K562 (cell line): ENCODE results near the gene APP. TPM values are rescaled to one million over a fixed set of nuclear protein-coding genes. Genes with fewer than 3 reads are reported as not detected.

Experiments used
- ATAC-seq: fragments of 200-7000 bp; cut with Tn5 transposase; 3 replicates; pipeline ENCODE4 v1.9.1; 2020; ENCODE audit warnings: moderate library complexity
- BruUV-seq: library from RNA; stranded (reverse); fragments of 400-500 nt; replicated peaks from 2 replicates; lab custom pipeline; 2021; lab: Mats Ljungman, UMichigan
- CTCF ChIA-PET: fragments of 300-600 bp; formaldehyde crosslinking; extraction: SDS; loops from one replicate; lab custom pipeline; 2021; ENCODE audit warnings: low intra/inter-chr PET ratio; lab: Yijun Ruan, JAX
- POLR2A ChIA-PET: fragments of 300-600, 350-650 bp; sonication (Branson Sonifier 250); formaldehyde crosslinking; extraction: SDS; loops from one replicate; lab custom pipeline; 2021; ENCODE audit warnings: antibody characterized with exemption, inconsistent platforms; lab: Yijun Ruan, JAX
- DNase-seq, 4 experiments: peaks; one replicate each; pipeline versions ENCODE4 v3.0.0 to v3.0.0-alpha.2; 2011 to 2018; ENCODE audit warnings: low spot score in 3 of 4, mixed read lengths in 3 of 4; ENCODE audit errors: extremely low read depth in 1 of 4
- FAIRE-seq: peaks from 2 replicates; lab custom pipeline; 2011; peaks lifted over from hg19 to GRCh38; lab: Jason Lieb, UNC
- H2AFZ ChIP-seq: 2 replicates; pipeline ENCODE4 v1.6.0; 2011; ENCODE audit warnings: low read depth, low read length, control low read depth, inconsistent platforms
- H3K27ac ChIP-seq: fragments of 200-600 bp; 3 replicates; pipeline ENCODE4 v1.8.0; 2011; ENCODE audit warnings: low read depth, mild to moderate bottlenecking, control low read depth, inconsistent platforms, low read length, moderate library complexity, mixed read lengths; ENCODE audit errors: extremely low read depth
- H3K27me3 ChIP-seq, 2 experiments: fragments of 300-600 bp in 1 of 2; 2 replicates in 1 of 2; 3 replicates in 1 of 2; pipeline versions ENCODE4 v1.6.0 to v1.8.0; 2011; ENCODE audit warnings: inconsistent platforms in 2 of 2, low read length in 2 of 2, mild to moderate bottlenecking in 1 of 2, mixed read lengths in 1 of 2, moderate library complexity in 1 of 2; ENCODE audit not compliant: control insufficient read depth in 2 of 2, insufficient read depth in 2 of 2
- H3K36me3 ChIP-seq: fragments of 300-600 bp; 3 replicates; pipeline ENCODE4 v1.8.0; 2011; ENCODE audit warnings: mild to moderate bottlenecking, low read length, inconsistent platforms; ENCODE audit not compliant: control insufficient read depth, insufficient read depth
- H3K4me1 ChIP-seq, 2 experiments: fragments of 200-600 bp in 1 of 2; replicated peaks in 1 of 2; 2 replicates in 1 of 2; 3 replicates in 1 of 2; pipeline versions ENCODE4 v1.5.1 to v1.8.0; 2011; ENCODE audit warnings: inconsistent platforms in 2 of 2, low read length in 2 of 2, mild to moderate bottlenecking in 1 of 2, mixed read lengths in 1 of 2, moderate library complexity in 1 of 2; ENCODE audit not compliant: control insufficient read depth in 2 of 2, insufficient read depth in 2 of 2
- H3K4me2 ChIP-seq: 2 replicates; pipeline ENCODE4 v1.6.1; 2011; ENCODE audit warnings: low read length, control low read depth, inconsistent platforms, mixed read lengths; ENCODE audit not compliant: insufficient read depth
- H3K4me3 ChIP-seq: fragments of 200-600 bp; sonication (generic), shearing (Covaris generic); 2 replicates; pipeline ENCODE4 v1.5.1; 2016; ENCODE audit warnings: control low read depth, inconsistent platforms
- H3K79me2 ChIP-seq: fragments of 200-600 bp; 3 replicates; pipeline ENCODE4 v1.8.0; 2011; ENCODE audit warnings: low read length, inconsistent platforms; ENCODE audit not compliant: control insufficient read depth, insufficient read depth
- H3K9ac ChIP-seq, 2 experiments: 2 replicates each; pipeline versions ENCODE4 v1.6.0 to v1.6.1; 2011; ENCODE audit warnings: low read depth in 2 of 2, low read length in 2 of 2, control low read depth in 1 of 2, inconsistent platforms in 1 of 2, mild to moderate bottlenecking in 1 of 2, mixed read lengths in 1 of 2; ENCODE audit not compliant: insufficient read depth in 1 of 2
- H3K9me1 ChIP-seq: one replicate; pipeline ENCODE4 v1.6.0; 2011; ENCODE audit warnings: inconsistent platforms, mild to moderate bottlenecking, low read length, moderate library complexity; ENCODE audit not compliant: control insufficient read depth, insufficient read depth
- H3K9me3 ChIP-seq: replicated peaks from 2 replicates; pipeline ENCODE4 v1.5.1; 2011; ENCODE audit warnings: low read depth, low read length, inconsistent platforms; ENCODE audit not compliant: control insufficient read depth, insufficient read depth
- H4K20me1 ChIP-seq: replicated peaks from 2 replicates; pipeline ENCODE4 v1.6.1; 2011; ENCODE audit warnings: low read length, inconsistent platforms, mixed read lengths; ENCODE audit not compliant: control insufficient read depth, insufficient read depth
- ARNT ChIP-seq, 2 experiments: fragments of 450-650 bp; IDR thresholded peaks; 2 replicates each; pipeline ENCODE4 v1.6.1; 2016; ENCODE audit warnings: mild to moderate bottlenecking in 1 of 2
- ETV1 ChIP-seq: fragments of 450-650 bp; conservative IDR thresholded peaks from 2 replicates; pipeline ENCODE4 v1.6.1; 2016; ENCODE audit warnings: missing genetic modification characterization, control low read depth, low read depth, missing compliant biosample characterization
- MYC ChIP-seq, 2 experiments: fragments of 250-450 bp in 1 of 2; sonication (Bioruptor Pico) in 1 of 2; IDR thresholded peaks; 2 replicates each; pipeline versions ENCODE4 v1.5.1 to v1.6.1; 2012 to 2021; ENCODE audit warnings: low read depth in 2 of 2, borderline replicate concordance in 1 of 2, improper control_type of control experiment in 1 of 2, low read length in 1 of 2, mild to moderate bottlenecking in 1 of 2, moderate library complexity in 1 of 2
- NCOA2 ChIP-seq, 2 experiments: fragments of 450-650 bp; IDR thresholded peaks; 2 replicates each; pipeline ENCODE4 v1.6.1; 2018; ENCODE audit warnings: mild to moderate bottlenecking in 2 of 2, moderate library complexity in 1 of 2; ENCODE audit not compliant: partially characterized antibody in 2 of 2
- PHF21A ChIP-seq: fragments of 450-650 bp; IDR thresholded peaks from 2 replicates; pipeline ENCODE4 v1.6.1; 2017; ENCODE audit warnings: low read depth, borderline replicate concordance
- SIRT6 ChIP-seq: IDR thresholded peaks from one replicate; pipeline ENCODE4 v1.6.1; 2012; ENCODE audit warnings: low read depth, mild to moderate bottlenecking, control low read depth, inconsistent platforms, low read length, moderate library complexity
- ZNF174 ChIP-seq: fragments of 250-450 bp; sonication (Bioruptor Pico); IDR thresholded peaks from 2 replicates; pipeline ENCODE4 v1.4.0; 2020; ENCODE audit warnings: mild to moderate bottlenecking
- ZNF3 ChIP-seq: fragments of 250-450 bp; sonication (Bioruptor Pico); IDR thresholded peaks from 2 replicates; pipeline ENCODE4 v1.5.0; 2021; ENCODE audit warnings: mild to moderate bottlenecking, moderate library complexity
- ZZZ3 ChIP-seq: fragments of 450-650 bp; IDR thresholded peaks from 2 replicates; pipeline ENCODE4 v1.6.1; 2016; ENCODE audit warnings: antibody characterized with exemption, mild to moderate bottlenecking, moderate library complexity
- WGBS: fragments of 100-300 bp; shearing (Covaris generic); methylation state at CpG from one replicate; pipeline ENCODE4 v1.1.6; 2016; ENCODE audit warnings: low coverage, mixed read lengths; ENCODE audit not compliant: insufficient coverage; ENCODE audit errors: missing lambda C conversion rate; 5-methylcytosine and 5-hydroxymethylcytosine counted together
- in situ Hi-C: fragments of 300-500 bp; cut with MboI; formaldehyde crosslinking; loops from 4 replicates; pipeline ENCODE4 v1.15.0; 2018; ENCODE audit warnings: inconsistent platforms, mixed read lengths
- intact Hi-C: fragments of 100-400 bp; cut with micrococcal nuclease; formaldehyde crosslinking; loops from 2 replicates; pipeline ENCODE4 v1.14.2; 2022
- polyA plus RNA-seq, 8 experiments: library from polyadenylated mRNA; depleted of rRNA in 4 of 8; stranded (reverse) in 5 of 8; unstranded in 3 of 8; fragments of >200 nt; fragmentation: Nextera tagmentation in 2 of 8; fragmentation: Illumina TruSeq in 1 of 8; extraction: Ambion mirVana in 2 of 8; extraction: Trizol in 1 of 8; gene quantifications; 2 replicates each; pipeline versions ENCODE4 v1.2.1 to v1.2.3, GENCODE V29; 2011 to 2014; ENCODE audit warnings: inconsistent platforms in 1 of 8, missing spikeins in 1 of 8
- total RNA-seq, 7 experiments: library from RNA; depleted of rRNA in 6 of 7; stranded (reverse); fragments of >200 nt in 6 of 7; fragmentation: Illumina TruSeq in 2 of 7; extraction: Trizol in 2 of 7; gene quantifications; 2 replicates each; pipeline versions ENCODE4 v1.2.1 to v1.2.3, GENCODE V29; 2011 to 2021; ENCODE audit warnings: low replicate concordance in 1 of 7
- TF ChIP-seq, protein P1 (sequence below): fragments of 250-450 bp; sonication (Bioruptor Pico); IDR thresholded peaks from 2 replicates; pipeline ENCODE4 v1.5.0; 2021; ENCODE audit warnings: mild to moderate bottlenecking, moderate library complexity
- TF ChIP-seq, protein P2 (sequence below): fragments of 250-450 bp; sonication (Bioruptor Pico); IDR thresholded peaks from 2 replicates; pipeline ENCODE4 v1.5.0; 2020; ENCODE audit warnings: mild to moderate bottlenecking

Gene APP
- total and polyA plus RNA-seq, 9 of the 15 experiments (the other 6 are each of a cell fraction or from before 2014, with no cell fraction given): 0.01 to 1.5 (median 0.16) TPM; not detected in 5

DNA sequence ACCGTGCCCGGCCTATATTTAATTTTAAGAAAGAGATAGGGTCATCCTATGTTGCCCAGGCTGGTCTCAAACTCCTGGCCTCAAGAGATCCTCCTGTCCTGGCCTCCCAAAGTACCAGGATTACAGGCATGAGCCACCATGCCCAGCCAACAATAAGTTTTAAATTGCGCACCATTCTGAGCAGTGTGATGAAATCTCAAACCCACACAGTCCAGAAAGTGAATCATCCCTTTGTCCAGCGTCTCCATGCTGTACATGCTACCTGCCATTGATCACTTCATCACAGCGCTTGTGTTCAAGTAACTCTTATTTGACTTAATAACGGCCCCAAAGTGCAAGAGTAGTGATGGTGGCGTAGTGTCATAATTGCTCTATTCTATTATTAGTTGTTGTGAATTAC, 75.4 kb downstream of the APP start:
- TF ChIP-seq, protein P1, sequence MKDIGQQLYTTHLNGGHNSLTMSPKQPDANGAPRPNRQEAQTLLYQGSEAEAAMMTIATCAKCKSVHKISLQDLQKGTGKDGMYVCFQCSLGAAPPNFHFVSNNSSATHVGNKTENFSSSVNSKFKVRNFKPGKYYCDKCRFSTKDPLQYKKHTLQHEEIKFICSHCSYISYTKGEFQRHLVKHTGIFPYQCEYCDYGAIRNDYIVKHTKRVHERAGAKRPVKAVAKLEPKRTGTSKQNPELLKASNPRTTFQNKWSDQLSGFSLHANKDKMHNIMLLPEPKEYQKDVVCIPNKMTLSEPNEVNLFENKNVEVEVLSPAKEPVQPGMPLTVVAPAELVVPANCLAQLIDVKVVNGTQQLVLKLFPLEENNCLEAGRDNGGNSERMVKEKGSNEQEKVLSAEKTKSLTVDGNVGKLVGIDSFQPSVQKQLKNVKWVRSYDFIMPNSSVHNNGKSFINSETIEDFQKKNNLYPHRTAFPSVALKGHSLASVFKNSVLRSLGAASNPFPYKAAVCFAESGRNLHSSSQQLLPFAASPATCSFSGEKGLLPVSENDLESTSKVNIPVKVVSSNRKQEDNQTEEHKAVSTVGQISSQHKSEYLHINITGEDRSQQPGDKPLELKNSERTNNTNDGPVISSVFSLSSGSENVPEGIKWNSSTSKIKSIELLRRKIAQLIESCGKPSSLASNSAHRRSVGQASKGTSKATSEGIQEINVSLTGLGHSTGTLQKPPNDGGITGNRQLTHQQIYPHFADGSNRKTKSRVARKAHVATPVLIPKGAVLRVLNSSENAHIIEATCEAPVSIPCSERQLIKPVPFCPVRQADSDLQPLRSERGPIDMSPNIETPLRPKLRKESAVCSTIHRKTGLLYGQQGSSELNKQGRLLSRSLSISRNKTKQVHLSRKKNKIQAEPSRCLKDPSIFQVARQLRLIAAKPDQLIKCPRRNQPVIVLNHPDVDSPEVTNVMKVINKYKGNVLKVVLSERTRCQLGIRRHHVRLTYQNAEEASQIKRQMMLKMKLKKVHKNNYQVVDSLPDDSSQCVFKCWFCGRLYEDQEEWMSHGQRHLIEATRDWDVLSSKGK: no peak
- TF ChIP-seq ARNT (IDR thresholded peaks at IDR 0.05) (no peak), SIRT6 (no peak), PHF21A (no peak), ZNF174 (CRISPR knock-in tag) (no peak), NCOA2 (IDR thresholded peaks at IDR 0.05; ENCODE audit: partially characterized antibody in 2 of 2) (no peak), ZNF3 (CRISPR knock-in tag) (no peak), MYC (IDR thresholded peaks at IDR 0.05; ENCODE audit: low read depth, low read length) (no peak), MYC (CRISPR knock-in tag; IDR thresholded peaks at IDR 0.05; ENCODE audit: borderline replicate concordance, low read depth) (no peak), ZZZ3 (no peak), ETV1 (tag) (no peak)
- TF ChIP-seq, protein P2, sequence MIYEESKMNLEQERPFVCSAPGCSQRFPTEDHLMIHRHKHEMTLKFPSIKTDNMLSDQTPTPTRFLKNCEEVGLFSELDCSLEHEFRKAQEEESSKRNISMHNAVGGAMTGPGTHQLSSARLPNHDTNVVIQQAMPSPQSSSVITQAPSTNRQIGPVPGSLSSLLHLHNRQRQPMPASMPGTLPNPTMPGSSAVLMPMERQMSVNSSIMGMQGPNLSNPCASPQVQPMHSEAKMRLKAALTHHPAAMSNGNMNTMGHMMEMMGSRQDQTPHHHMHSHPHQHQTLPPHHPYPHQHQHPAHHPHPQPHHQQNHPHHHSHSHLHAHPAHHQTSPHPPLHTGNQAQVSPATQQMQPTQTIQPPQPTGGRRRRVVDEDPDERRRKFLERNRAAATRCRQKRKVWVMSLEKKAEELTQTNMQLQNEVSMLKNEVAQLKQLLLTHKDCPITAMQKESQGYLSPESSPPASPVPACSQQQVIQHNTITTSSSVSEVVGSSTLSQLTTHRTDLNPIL: no peak
- intact Hi-C loops (no loop called here), in situ Hi-C loops (no loop called here)
- H4K20me1 ChIP-seq: no peaks in the 10 kb centered on the region
- H3K79me2 ChIP-seq: no peaks in the 10 kb centered on the region
- FAIRE-seq (no peak), DNase-seq (no peak), ATAC-seq (no peak)
- no peaks in the 10 kb centered on the region for H3K9me3 ChIP-seq
- no peak overlapping the region for H3K9ac ChIP-seq
- H3K4me3 ChIP-seq: no peak overlapping the region
- no peak overlapping the region for H3K27ac ChIP-seq
- no peaks in the 10 kb centered on the region for H3K36me3 ChIP-seq
- no peaks in the 10 kb centered on the region for H3K9me1 ChIP-seq
- BruUV-seq: no TSS peak
- 7% methylated on average over 7 of the region's 7 CpGs for WGBS
- no peaks in the 10 kb centered on the region for H3K4me1 ChIP-seq
- H3K27me3 ChIP-seq: no peaks in the 10 kb centered on the region
- H2AFZ ChIP-seq: no peak overlapping the region
- ChIA-PET POLR2A (no interaction called here), CTCF (no interaction called here)
- no peak overlapping the region for H3K4me2 ChIP-seq
